A673 (cell line): ENCODE results near the gene EIF4G1. TPM values are rescaled to one million over a fixed set of nuclear protein-coding genes. Genes with fewer than 3 reads are reported as not detected.
A peak's percentile ranks its signal among the peaks of the same experiment; 100 is the strongest.

ENCODE experiments used
- BruUV-seq: library from RNA; stranded (reverse); fragments of 400-500 nt; replicated peaks from 2 replicates; lab custom pipeline; 2021; lab: Mats Ljungman, UMichigan
- CTCF ChIA-PET: fragments of 300-600 bp; sonication (Branson Sonifier 250); formaldehyde crosslinking; loops from one replicate; lab custom pipeline; 2022; ENCODE audit warnings: antibody characterized with exemption; lab: Charles Lee
- POLR2A ChIA-PET: fragments of 300-600 bp; sonication (Branson Sonifier 250); formaldehyde crosslinking; loops from one replicate; lab custom pipeline; 2022; ENCODE audit warnings: antibody characterized with exemption; ENCODE audit not compliant: low non-redundant PET; lab: Charles Lee
- DNase-seq: peaks from one replicate; pipeline ENCODE4 v3.0.0-alpha.2; 2015; ENCODE audit warnings: low spot score
- H3K27ac ChIP-seq: fragments of 200-600 bp; sonication (generic); 2 replicates; pipeline ENCODE4 v1.5.1; 2016; ENCODE audit warnings: mixed run types, low read depth, mild to moderate bottlenecking, mixed read lengths, antibody characterized with exemption, low read length; ENCODE audit not compliant: poor library complexity, severe bottlenecking
- H3K27me3 ChIP-seq: fragments of 200-600 bp; sonication (generic); replicated peaks from 2 replicates; pipeline ENCODE4 v1.6.1; 2017; ENCODE audit warnings: mixed run types, low read depth, mild to moderate bottlenecking, mixed read lengths, antibody characterized with exemption, low read length; ENCODE audit not compliant: insufficient read depth, poor library complexity
- H3K36me3 ChIP-seq: fragments of 200-600 bp; sonication (generic); 2 replicates; pipeline ENCODE4 v1.6.1; 2016; ENCODE audit warnings: mixed run types, mild to moderate bottlenecking, mixed read lengths, antibody characterized with exemption, low read length; ENCODE audit not compliant: insufficient read depth, poor library complexity, severe bottlenecking
- H3K4me1 ChIP-seq: fragments of 200-600 bp; sonication (generic); 2 replicates; pipeline ENCODE4 v1.6.1; 2017; ENCODE audit warnings: mixed run types, mild to moderate bottlenecking, mixed read lengths, antibody characterized with exemption, low read length; ENCODE audit not compliant: insufficient read depth, poor library complexity, severe bottlenecking
- H3K4me3 ChIP-seq: fragments of 200-600 bp; sonication (generic); 2 replicates; pipeline ENCODE4 v1.5.1; 2016; ENCODE audit warnings: low read depth, mixed run types, mild to moderate bottlenecking, mixed read lengths, low read length; ENCODE audit not compliant: poor library complexity, severe bottlenecking
- H3K9me3 ChIP-seq: fragments of 200-600 bp; sonication (generic); 2 replicates; pipeline ENCODE4 v1.6.1; 2016; ENCODE audit warnings: mixed run types, low read depth, mild to moderate bottlenecking, mixed read lengths, antibody characterized with exemption, low read length; ENCODE audit not compliant: poor library complexity, severe bottlenecking
- CTCF ChIP-seq: fragments of 300-800, 200-600 bp; sonication (generic); conservative IDR thresholded peaks from 2 replicates; pipeline ENCODE4 v1.5.1; 2017; ENCODE audit warnings: low read depth, mild to moderate bottlenecking, antibody characterized with exemption, low read length, moderate library complexity, mixed read lengths
- EZH2 ChIP-seq: fragments of 200-600 bp; sonication (generic); IDR thresholded peaks from 2 replicates; pipeline ENCODE4 v1.6.1; 2017; ENCODE audit warnings: borderline replicate concordance, low read depth, mild to moderate bottlenecking, mixed read lengths, antibody characterized with exemption, low read length; ENCODE audit not compliant: poor library complexity, severe bottlenecking
- intact Hi-C: fragments of 100-400 bp; cut with micrococcal nuclease; formaldehyde crosslinking; loops from one replicate; pipeline ENCODE4 v1.10.0; 2022; ENCODE audit not compliant: unreplicated experiment
- total RNA-seq: library from RNA; stranded (reverse); gene quantifications from 2 replicates; pipeline ENCODE4 v1.2.3, GENCODE V29; 2021

Gene EIF4G1
- total RNA-seq, 1 experiment from 2014 or later = 559 TPM

DNA sequence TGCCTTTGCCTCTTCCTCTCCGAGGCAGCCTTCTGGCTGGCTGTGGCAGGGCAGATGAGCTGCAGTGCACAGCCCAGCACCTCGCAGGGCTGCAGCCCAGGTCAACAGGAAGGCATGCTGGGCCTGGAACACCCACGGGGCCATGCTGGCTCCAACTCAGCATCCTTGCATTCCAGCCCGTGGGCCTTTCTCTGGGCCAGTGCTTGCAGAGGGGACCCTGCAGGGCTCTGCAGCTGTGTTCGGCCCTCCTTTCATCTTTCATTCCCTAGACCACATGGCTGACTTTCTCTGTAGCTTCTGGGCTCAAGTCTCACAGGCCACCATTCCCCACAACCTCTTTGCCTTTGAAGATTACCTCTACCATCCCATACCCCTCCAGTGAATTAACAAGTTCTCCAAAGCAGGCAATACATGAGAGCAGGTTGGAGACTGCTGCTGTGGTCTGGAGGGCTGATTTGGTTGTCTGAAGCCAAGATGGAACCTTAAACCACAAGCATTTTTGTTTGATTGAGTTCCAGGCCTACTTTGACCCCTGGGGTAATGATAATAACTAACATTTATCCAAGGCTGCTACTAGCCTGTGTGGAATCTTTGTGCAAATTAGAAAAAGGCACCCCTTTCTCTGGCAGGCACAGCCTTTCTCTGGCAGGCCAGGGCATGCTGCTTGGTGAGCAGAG is 28.9 kb downstream of the EIF4G1 start:
- Histone ChIP-seq H3K4me1 (peaks cover 25% of the 10 kb centered on the region), H3K36me3 (peaks cover 5% of the 10 kb centered on the region), H3K9me3 (no peaks in the 10 kb centered on the region), H3K4me3 (no peak overlapping the region), H3K27ac (no peak overlapping the region), H3K27me3 (no peaks in the 10 kb centered on the region)
- DNase-seq = no peak
- ChIA-PET CTCF (no interaction called here), POLR2A (no interaction called here)
- intact Hi-C loops = no loop called here
- no TSS peak for BruUV-seq
- no peak for TF ChIP-seq CTCF
- TF ChIP-seq EZH2 = no peak

DNA sequence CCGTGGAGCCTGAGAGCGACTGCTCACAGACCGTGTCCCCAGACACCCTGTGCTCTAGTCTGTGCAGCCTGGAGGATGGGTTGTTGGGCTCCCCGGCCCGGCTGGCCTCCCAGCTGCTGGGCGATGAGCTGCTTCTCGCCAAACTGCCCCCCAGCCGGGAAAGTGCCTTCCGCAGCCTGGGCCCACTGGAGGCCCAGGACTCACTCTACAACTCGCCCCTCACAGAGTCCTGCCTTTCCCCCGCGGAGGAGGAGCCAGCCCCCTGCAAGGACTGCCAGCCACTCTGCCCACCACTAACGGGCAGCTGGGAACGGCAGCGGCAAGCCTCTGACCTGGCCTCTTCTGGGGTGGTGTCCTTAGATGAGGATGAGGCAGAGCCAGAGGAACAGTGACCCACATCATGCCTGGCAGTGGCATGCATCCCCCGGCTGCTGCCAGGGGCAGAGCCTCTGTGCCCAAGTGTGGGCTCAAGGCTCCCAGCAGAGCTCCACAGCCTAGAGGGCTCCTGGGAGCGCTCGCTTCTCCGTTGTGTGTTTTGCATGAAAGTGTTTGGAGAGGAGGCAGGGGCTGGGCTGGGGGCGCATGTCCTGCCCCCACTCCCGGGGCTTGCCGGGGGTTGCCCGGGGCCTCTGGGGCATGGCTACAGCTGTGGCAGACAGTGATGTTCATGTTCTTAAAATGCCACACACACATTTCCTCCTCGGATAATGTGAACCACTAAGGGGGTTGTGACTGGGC is 30.3 kb downstream of the EIF4G1 start:
- no TSS peak for BruUV-seq
- ChIA-PET POLR2A (interaction anchor here (0.6 kb wide), 1 partner anchor 73 kb away, joined by 12 read pairs; no protein-coding TSS in a partner anchor), CTCF (interaction anchor here (0.5 kb wide), 1 partner anchor 15 kb away, joined by 3 read pairs; no protein-coding TSS in a partner anchor)
- DNase-seq = no peak
- no peak overlapping the region for H3K4me3 ChIP-seq
- no peaks in the 10 kb centered on the region for H3K27me3 ChIP-seq
- H3K9me3 ChIP-seq = no peaks in the 10 kb centered on the region
- H3K27ac ChIP-seq = no peak overlapping the region
- H3K4me1 ChIP-seq = peaks cover 26% of the 10 kb centered on the region
- intact Hi-C loops = no loop called here
- peaks cover 5% of the 10 kb centered on the region for H3K36me3 ChIP-seq
- no peak for TF ChIP-seq EZH2
- TF ChIP-seq CTCF = no peak

DNA sequence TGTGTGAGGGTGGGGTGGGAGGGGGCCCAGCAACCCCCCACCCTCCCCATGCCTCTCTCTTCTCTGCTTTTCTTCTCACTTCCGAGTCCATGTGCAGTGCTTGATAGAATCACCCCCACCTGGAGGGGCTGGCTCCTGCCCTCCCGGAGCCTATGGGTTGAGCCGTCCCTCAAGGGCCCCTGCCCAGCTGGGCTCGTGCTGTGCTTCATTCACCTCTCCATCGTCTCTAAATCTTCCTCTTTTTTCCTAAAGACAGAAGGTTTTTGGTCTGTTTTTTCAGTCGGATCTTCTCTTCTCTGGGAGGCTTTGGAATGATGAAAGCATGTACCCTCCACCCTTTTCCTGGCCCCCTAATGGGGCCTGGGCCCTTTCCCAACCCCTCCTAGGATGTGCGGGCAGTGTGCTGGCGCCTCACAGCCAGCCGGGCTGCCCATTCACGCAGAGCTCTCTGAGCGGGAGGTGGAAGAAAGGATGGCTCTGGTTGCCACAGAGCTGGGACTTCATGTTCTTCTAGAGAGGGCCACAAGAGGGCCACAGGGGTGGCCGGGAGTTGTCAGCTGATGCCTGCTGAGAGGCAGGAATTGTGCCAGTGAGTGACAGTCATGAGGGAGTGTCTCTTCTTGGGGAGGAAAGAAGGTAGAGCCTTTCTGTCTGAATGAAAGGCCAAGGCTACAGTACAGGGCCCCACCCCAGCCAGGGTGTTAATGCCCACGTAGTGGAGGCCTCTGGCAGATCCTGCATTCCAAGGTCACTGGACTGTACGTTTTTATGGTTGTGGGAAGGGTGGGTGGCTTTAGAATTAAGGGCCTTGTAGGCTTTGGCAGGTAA is 31.1 kb downstream of the EIF4G1 start:
- intact Hi-C loops = no loop called here
- TF ChIP-seq EZH2 = no peak
- TF ChIP-seq CTCF = peak; percentile 61
- no peak overlapping the region for H3K4me3 ChIP-seq
- peak; percentile 90 for DNase-seq
- no peaks in the 10 kb centered on the region for H3K9me3 ChIP-seq
- H3K4me1 ChIP-seq = peaks cover 26% of the 10 kb centered on the region
- no TSS peak for BruUV-seq
- CTCF ChIA-PET = interaction anchor here (0.6 kb wide), 1 partner anchor 35 kb away, joined by 3 read pairs; no protein-coding TSS in a partner anchor
- no peak overlapping the region for H3K27ac ChIP-seq
- H3K36me3 ChIP-seq = peaks cover 5% of the 10 kb centered on the region
- no peaks in the 10 kb centered on the region for H3K27me3 ChIP-seq
- POLR2A ChIA-PET = no interaction called here
